Fibroblast of villous mesenchyme (primary cell): ENCODE results near the gene STARD10. TPM values are rescaled to one million over a fixed set of nuclear protein-coding genes. Genes with fewer than 3 reads are reported as not detected.
A peak's percentile ranks its signal among the peaks of the same experiment; 100 is the strongest.

Experiments used
- DNase-seq: peaks from one replicate; pipeline ENCODE4 v3.0.0-alpha.2; 2010; ENCODE audit warnings: low read depth
- H3K4me3 ChIP-seq: 2 replicates; pipeline ENCODE4 v1.5.1; 2011; ENCODE audit warnings: low read depth, mild to moderate bottlenecking, low read length
- total RNA-seq: library from RNA; depleted of rRNA; stranded (reverse); fragments of >200 nt; gene quantifications from 2 replicates; pipeline ENCODE4 v1.2.3, GENCODE V29; 2012
- TF ChIP-seq, protein P1 (sequence below): IDR thresholded peaks from 2 replicates; pipeline ENCODE4 v1.5.1; 2012; ENCODE audit warnings: low read depth, mild to moderate bottlenecking, low read length; ENCODE audit not compliant: insufficient read depth

STARD10 gene
- total RNA-seq, 1 donor: 34.5 TPM

DNA sequence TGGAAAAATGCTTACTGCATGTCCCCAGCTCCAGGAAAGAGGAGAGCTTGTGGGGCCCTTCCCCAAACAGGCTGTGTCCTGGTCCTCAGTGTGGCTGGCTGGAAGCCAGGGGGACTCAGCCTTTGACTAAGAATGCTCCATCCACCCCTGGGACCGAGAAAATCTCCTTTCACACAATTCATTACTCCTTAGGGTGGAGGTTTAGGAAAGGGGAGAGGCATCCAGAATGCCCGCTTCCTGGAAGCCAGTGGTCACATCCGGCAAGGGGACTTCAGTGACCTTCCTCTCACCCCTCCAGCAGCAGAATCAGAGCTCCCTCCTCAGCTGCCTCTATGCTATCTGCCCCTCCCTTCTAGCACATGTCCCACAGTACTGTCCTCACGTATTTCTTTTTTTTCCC, 42.3 kb upstream of the STARD10 start:
- peak; percentile 67 for DNase-seq
- no peak overlapping the region for H3K4me3 ChIP-seq
- TF ChIP-seq, protein P1, sequence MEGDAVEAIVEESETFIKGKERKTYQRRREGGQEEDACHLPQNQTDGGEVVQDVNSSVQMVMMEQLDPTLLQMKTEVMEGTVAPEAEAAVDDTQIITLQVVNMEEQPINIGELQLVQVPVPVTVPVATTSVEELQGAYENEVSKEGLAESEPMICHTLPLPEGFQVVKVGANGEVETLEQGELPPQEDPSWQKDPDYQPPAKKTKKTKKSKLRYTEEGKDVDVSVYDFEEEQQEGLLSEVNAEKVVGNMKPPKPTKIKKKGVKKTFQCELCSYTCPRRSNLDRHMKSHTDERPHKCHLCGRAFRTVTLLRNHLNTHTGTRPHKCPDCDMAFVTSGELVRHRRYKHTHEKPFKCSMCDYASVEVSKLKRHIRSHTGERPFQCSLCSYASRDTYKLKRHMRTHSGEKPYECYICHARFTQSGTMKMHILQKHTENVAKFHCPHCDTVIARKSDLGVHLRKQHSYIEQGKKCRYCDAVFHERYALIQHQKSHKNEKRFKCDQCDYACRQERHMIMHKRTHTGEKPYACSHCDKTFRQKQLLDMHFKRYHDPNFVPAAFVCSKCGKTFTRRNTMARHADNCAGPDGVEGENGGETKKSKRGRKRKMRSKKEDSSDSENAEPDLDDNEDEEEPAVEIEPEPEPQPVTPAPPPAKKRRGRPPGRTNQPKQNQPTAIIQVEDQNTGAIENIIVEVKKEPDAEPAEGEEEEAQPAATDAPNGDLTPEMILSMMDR: no peak

DNA sequence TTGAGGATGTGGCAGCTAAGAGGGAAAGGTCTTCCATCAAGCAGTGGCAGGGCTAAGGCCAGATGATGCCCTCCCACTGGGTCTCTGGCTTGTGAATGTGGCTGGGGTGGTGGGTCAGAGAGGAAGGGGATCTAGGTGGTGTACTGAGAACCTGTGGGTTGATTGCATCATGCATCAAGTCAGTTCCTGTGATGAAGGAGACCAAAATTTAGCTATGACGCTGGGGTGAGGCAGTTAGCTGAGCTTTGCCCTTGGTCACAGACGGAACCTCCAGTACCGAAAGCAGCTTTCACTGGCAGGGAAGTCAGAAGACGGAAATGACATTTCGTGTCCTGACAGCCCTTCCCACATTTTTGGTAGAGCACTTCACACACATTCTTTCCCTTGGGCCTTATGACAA, 41.1 kb upstream of the STARD10 start:
- TF ChIP-seq, protein P1: no peak
- no peak for DNase-seq
- H3K4me3 ChIP-seq: no peak overlapping the region

DNA sequence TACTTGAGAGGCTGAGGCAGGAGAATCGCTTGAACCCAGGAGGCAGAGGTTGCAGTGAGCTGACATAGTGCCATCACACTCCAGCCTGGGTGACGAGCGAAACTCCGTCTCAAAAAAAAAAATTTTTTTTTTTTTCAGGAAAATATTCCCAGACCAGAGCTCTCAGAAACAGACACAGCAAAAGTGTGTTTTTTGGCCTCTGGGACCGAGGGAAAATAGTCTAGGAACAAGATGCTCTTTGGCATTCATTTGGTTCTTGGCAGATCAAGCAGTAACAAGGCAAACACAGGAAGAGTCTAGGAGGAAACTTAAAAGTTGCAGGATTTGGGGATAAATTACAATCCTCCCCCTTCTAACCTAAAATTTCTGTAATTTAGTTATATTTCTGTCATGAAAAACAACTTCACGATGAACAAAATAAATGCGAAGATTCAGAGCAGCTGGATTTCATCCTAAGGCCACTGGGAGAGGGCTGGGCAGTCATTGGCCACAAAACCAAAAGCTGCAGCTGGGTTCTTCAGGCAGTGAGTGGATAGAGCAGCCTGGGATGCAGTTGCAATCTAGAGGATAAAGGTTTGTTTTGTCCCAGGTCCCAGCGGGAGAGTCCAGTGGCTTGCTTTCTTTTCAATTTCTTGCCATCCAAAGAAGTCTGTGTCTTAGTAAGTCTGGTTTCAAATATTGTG, 40.1 kb upstream of the STARD10 start:
- TF ChIP-seq, protein P1: no peak
- peak; percentile 41 for DNase-seq

DNA sequence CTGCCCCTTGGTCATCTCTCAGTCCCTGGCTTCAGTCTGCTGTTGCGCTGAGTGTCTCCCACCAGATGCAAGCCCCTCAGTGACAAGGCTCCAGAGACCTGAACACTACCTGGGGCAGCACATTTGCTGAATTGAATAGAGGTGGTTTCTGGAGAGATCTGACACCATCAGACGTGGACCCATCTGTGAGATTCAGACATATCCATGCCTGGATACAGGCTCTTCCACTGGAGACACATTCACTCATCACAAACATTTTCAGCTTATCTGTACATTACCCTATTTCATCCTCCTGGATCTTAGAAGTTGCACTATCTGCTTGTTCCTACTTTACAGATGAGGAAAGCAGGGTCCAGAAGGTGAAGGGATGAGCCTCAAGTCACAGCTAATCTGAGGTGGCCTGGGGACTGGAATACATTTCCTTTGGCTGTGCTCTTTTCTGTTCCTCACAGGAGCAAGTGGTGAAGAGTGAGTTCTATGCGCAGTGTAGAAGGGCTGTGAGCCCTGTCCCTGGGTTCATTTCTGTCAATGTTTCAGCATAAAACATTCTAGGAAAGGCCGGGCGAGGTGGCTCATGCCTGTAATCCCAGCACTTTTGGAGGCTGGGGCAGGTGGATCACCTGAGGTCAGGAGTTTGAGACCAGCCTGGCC, 39.4 kb upstream of the STARD10 start:
- no peak overlapping the region for H3K4me3 ChIP-seq
- TF ChIP-seq, protein P1: no peak
- DNase-seq: no peak

More for the DNA sequence above, 40.1 kb upstream of the STARD10 start:
- H3K4me3 ChIP-seq: no peak overlapping the region

DNA sequence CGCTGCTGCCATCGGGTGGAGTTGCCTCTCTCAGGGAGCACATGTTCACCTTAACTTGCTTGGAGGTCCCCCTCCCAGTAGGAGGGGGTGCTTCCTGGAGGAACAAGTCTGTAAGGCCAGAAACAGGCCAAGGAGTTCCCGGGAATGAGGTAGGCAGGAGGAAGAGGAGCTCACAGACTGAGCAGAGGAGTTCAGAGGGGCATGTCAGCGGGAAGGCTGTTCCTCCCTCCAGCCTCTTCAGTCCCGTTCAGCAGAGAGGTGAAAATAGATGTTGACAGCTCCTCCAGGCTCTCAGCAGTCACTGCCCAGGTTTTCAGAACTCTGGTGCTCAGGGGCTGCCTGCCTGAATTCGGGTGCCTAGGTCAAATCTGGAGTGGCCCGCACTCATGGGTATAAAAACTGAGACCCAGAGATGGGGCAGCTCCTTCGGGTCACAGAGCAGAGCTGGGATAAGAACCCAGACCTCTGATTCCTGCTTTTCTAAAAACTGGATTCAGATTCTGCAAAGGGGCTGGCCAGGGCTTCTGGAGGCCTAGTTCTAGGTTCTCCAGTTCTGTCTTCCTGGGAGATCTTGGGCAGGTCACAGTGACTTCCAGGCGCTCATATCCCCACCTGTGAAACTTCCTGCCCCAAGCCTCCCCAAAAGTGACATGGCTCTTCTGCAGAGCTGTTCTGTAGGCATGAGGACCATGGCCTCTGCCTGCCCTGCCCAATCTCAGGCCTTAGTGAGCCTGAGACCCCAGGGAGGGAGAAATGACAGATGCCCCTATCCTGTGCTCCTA, 38.6 kb upstream of the STARD10 start:
- TF ChIP-seq, protein P1: no peak
- no peak overlapping the region for H3K4me3 ChIP-seq
- DNase-seq: no peak

DNA sequence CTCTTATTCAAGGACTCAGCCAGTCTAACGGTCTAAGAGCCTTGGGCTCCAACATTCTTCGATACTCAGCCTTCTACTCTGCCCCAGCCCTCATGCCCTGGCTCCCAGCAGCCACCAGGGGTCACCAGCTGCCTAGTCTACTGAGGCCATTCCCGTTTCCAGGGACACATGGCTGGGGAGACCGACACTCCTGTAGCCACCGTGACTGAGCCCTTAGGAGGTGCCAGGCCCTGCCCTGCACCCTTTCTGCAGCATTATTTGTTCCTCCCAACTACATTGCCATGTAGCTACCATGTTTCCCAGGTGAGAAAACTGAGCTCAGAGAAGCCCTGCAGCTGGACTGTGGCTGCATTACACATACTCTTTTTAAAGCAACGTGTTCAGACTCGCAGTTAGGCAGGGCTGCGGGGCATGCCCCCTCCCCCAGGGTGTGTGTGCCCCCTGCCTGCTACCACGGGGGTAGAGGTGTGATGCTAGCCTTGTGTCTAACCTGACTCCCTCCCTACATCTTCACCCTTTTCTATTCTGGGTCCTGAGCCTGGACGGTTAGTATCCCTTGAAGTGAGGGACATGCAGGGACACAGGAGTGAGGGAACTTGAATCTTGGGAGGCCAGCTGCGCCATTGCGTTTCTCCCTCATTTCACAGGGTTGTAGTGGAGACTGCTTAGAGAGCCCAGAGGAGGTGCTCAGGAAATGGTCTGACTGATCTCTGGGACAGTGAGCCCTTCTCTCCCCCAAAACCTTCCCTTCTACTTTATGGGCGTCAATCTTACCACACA, 37.9 kb upstream of the STARD10 start:
- TF ChIP-seq, protein P1: peak; percentile 98
- DNase-seq: peak; percentile 80
- no peak overlapping the region for H3K4me3 ChIP-seq
